SK-N-SH (cell line): ENCODE measurements around the gene TDRD5.

Experiments
- CTCF ChIP-seq: fragments of 200-600 bp; sonication (generic); IDR thresholded peaks from 2 replicates; pipeline ENCODE4 v1.6.1; 2017; ENCODE audit warnings: antibody characterized with exemption, mild to moderate bottlenecking, moderate library complexity
- EP300 ChIP-seq, 2 experiments: IDR thresholded peaks; 2 replicates each; pipeline versions ENCODE4 v1.4.0 to v1.6.1; 2012; ENCODE audit warnings: borderline replicate concordance in 1 of 2, low read depth in 1 of 2, low read length in 1 of 2
- MXI1 ChIP-seq: IDR thresholded peaks from 2 replicates; pipeline ENCODE4 v1.6.1; 2012; ENCODE audit warnings: mild to moderate bottlenecking, low read depth, low read length, improper control_type of control experiment
- TF ChIP-seq, protein P1 (sequence below): IDR thresholded peaks from 2 replicates; pipeline ENCODE4; 2012

DNA sequence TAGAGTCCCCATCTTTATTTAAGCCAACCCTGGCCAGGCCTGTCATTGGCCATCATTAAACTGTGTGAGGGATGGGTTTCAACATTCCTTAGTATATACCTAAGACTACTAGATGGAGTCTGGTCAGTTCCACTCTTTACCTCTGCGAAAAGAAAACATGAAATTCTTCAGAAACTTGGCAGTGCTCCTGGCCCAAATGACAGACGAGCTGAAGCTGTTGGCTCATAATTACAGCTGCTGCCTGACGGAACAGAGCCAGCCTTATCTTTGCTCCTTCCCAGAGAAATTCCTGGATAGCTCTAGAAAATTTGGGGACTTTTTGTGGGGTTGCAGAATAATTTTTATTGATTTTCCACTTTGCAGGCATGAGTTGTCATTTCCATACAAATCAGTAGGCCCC lies 46.3 kb upstream of the TDRD5 start:
- no peak for TF ChIP-seq MXI1
- TF ChIP-seq CTCF: no peak
- TF ChIP-seq, protein P1, sequence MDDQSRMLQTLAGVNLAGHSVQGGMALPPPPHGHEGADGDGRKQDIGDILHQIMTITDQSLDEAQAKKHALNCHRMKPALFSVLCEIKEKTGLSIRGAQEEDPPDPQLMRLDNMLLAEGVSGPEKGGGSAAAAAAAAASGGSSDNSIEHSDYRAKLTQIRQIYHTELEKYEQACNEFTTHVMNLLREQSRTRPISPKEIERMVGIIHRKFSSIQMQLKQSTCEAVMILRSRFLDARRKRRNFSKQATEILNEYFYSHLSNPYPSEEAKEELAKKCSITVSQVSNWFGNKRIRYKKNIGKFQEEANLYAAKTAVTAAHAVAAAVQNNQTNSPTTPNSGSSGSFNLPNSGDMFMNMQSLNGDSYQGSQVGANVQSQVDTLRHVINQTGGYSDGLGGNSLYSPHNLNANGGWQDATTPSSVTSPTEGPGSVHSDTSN: no peak
- no peak for TF ChIP-seq EP300 (IDR thresholded peaks at IDR 0.05; ENCODE audit: borderline replicate concordance in 1 of 2, low read depth in 1 of 2, low read length in 1 of 2)
